DMS79 (cell line): ENCODE results near the gene EID1.
"Not testable (repeated sequence)": the region's sequence is repeated elsewhere in the genome, so short reads cannot be mapped to it uniquely, and the experiment has no call there.

Source experiments
- DNase-seq: peaks from one replicate; lab custom pipeline; 2025; lab: John Stamatoyannopoulos, UW

EID1 gene

GRCh38 chr15:48910554-48910953 is 32.6 kb downstream of the EID1 start:
- not testable (repeated sequence) for DNase-seq

GRCh38 chr15:48913141-48913540 is 35.2 kb downstream of the EID1 start:
- DNase-seq: no peak

- DNase-seq: no peak
Measured at GRCh38 chr15:48914717-48915116, 36.8 kb downstream of the EID1 start.

- no peak for DNase-seq
Measured at GRCh38 chr15:48915861-48916260, 37.9 kb downstream of the EID1 start.

GRCh38 chr15:48916721-48917120 is 38.8 kb downstream of the EID1 start:
- no peak for DNase-seq

- DNase-seq: no peak
Measured at GRCh38 chr15:48922046-48922445, 44.1 kb downstream of the EID1 start.

GRCh38 chr15:48924528-48925393 is 46.8 kb downstream of the EID1 start:
- no peak for DNase-seq

- DNase-seq: no peak
Measured at GRCh38 chr15:48925714-48926223, 47.8 kb downstream of the EID1 start.

- DNase-seq: no peak
Measured at GRCh38 chr15:48928877-48929538, 51.1 kb downstream of the EID1 start.

- DNase-seq: no peak
Measured at GRCh38 chr15:48929661-48930060, 51.7 kb downstream of the EID1 start.
